ENCODE measurements around the gene SLC24A4. TPM values are rescaled to one million over a fixed set of nuclear protein-coding genes. Genes with fewer than 3 reads are reported as not detected.

The SLC24A4 gene
- total RNA-seq, 1 donor from 2014 or later: 0.26 TPM

GRCh38 chr14:92456215-92457015, 133.4 kb downstream of the SLC24A4 start:
- TF ChIP-seq, protein P1, sequence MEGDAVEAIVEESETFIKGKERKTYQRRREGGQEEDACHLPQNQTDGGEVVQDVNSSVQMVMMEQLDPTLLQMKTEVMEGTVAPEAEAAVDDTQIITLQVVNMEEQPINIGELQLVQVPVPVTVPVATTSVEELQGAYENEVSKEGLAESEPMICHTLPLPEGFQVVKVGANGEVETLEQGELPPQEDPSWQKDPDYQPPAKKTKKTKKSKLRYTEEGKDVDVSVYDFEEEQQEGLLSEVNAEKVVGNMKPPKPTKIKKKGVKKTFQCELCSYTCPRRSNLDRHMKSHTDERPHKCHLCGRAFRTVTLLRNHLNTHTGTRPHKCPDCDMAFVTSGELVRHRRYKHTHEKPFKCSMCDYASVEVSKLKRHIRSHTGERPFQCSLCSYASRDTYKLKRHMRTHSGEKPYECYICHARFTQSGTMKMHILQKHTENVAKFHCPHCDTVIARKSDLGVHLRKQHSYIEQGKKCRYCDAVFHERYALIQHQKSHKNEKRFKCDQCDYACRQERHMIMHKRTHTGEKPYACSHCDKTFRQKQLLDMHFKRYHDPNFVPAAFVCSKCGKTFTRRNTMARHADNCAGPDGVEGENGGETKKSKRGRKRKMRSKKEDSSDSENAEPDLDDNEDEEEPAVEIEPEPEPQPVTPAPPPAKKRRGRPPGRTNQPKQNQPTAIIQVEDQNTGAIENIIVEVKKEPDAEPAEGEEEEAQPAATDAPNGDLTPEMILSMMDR (conservative IDR thresholded peaks at IDR 0.05): peak; percentile 69
- H3K4me1 Mint-ChIP-seq: peaks cover 3% of the 10 kb centered on the region
- no peaks in the 10 kb centered on the region for H3K36me3 Mint-ChIP-seq (ENCODE audit: low read depth)
- no peak overlapping the region for H3K27ac Mint-ChIP-seq (ENCODE audit: unreplicated experiment)
- H3K4me3 Mint-ChIP-seq: no peak overlapping the region
- no peaks in the 10 kb centered on the region for H3K27me3 Mint-ChIP-seq (ENCODE audit: low read depth)
- peak; percentile 57 for DNase-seq (ENCODE audit: low read depth, low spot score)
- H3K9me3 Mint-ChIP-seq: no peaks in the 10 kb centered on the region

GRCh38 chr14:92457016-92457565, 134.1 kb downstream of the SLC24A4 start:
- no peaks in the 10 kb centered on the region for H3K27me3 Mint-ChIP-seq (ENCODE audit: low read depth)
- H3K4me1 Mint-ChIP-seq: peaks cover 3% of the 10 kb centered on the region
- TF ChIP-seq, protein P1 (conservative IDR thresholded peaks at IDR 0.05): no peak
- DNase-seq (ENCODE audit: low read depth, low spot score): no peak
- H3K36me3 Mint-ChIP-seq (ENCODE audit: low read depth): no peaks in the 10 kb centered on the region
- H3K27ac Mint-ChIP-seq (ENCODE audit: unreplicated experiment): peak overlapping the region; percentile 6
- no peaks in the 10 kb centered on the region for H3K9me3 Mint-ChIP-seq
- H3K4me3 Mint-ChIP-seq: no peak overlapping the region

DNA sequence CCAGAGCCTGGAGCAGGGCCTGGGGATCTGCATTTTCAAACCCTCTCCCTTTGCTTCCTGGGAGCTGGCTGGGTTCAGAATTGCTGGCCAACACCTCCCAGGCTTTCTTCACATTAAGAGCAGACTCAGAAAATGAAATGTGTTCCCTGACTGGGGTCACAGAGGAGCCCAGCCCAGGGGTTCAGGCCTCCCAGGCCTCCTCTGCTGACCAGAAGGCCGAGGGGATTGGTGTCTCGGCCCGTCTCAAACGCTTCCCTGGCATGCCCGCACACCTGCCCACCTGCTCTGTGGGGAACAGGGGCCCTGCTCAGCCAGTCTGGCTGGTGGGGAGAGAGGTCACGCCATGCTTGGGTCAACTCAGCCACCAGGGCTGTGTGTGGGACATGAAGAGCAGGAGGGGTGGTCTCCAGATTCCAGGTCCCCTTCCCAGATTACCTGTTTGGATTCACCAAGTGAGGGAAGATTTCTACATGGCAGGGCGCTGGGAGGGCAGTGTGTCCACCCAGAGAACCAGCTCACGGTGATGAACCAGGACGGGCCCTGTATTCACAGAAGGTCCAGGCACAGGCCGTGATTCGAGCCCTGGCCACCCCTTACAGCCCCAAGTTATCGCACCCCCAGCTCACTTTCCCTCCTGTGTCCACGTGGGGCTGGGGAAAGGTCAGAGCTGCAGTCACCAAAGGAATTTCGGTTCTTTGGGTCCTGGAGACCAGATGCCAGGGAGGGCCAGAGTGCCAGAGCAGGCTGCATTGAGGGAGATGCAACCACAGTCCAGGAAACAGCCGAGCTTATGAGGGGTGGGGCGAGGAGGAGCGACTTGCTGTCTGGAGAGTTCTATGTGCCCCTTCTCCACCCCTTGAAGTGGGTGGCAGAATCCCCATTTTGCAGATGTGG, 135.4 kb downstream of the SLC24A4 start:
- Mint-ChIP-seq H3K27ac (ENCODE audit: unreplicated experiment) (no peak overlapping the region), H3K36me3 (ENCODE audit: low read depth) (no peaks in the 10 kb centered on the region), H3K4me1 (peaks cover 3% of the 10 kb centered on the region), H3K27me3 (ENCODE audit: low read depth) (no peaks in the 10 kb centered on the region), H3K4me3 (no peak overlapping the region), H3K9me3 (no peaks in the 10 kb centered on the region)
- DNase-seq (ENCODE audit: low read depth, low spot score): no peak
- TF ChIP-seq, protein P1 (conservative IDR thresholded peaks at IDR 0.05): no peak

DNA sequence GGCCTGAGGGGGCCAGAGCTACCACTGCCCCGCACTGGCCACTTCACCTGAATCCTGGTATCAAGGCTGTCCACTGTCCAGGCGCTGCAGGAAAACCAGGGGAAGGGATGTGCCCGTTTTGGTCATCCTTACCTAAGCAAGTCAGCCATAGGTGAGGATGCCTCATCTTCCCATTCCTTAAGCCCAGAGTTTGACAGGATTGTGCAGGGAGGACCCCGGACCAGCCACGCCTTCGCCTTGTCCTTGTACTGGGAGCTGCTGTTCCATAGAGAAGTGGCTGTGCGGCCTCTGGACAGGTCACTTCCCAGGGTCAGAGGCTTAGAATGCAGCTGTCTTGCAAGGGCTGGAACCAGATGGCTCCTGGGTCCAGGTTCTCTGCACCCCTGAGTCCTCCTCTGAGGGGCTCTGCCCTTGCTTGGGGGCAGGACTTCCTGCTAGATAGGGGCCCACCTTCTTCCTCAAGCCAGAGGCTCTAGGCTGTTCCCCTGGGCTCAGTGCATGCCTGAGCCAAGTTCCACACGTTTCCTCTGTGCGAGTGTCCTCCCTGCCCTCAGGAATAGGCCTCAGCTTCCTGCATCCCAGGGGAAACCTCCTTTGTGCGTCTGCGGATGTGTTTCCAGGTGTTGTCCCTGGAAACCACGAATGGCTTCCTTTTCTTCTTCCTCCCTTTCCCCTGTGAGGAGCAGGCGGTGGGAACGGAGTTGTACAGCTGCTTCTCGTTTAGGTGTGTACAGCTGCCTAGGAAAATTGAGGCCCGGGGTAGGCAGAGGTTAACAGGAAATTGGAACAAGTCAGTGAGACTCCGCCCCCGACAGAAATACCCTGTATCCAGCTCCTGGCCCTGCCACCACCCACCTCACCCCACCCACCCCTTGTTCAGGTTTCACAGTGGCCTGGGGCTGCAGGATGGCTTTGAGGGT, 136.3 kb downstream of the SLC24A4 start:
- DNase-seq (ENCODE audit: low read depth, low spot score): no peak
- H3K27me3 Mint-ChIP-seq (ENCODE audit: low read depth): no peaks in the 10 kb centered on the region
- no peaks in the 10 kb centered on the region for H3K36me3 Mint-ChIP-seq (ENCODE audit: low read depth)
- no peaks in the 10 kb centered on the region for H3K9me3 Mint-ChIP-seq
- no peak overlapping the region for H3K27ac Mint-ChIP-seq (ENCODE audit: unreplicated experiment)
- no peak overlapping the region for H3K4me3 Mint-ChIP-seq
- TF ChIP-seq, protein P1 (conservative IDR thresholded peaks at IDR 0.05): no peak
- peaks cover 3% of the 10 kb centered on the region for H3K4me1 Mint-ChIP-seq
